ENCODE data around the gene PRKCH.

Gene PRKCH

GRCh38 chr14:61557262-61557661 lies 235.9 kb downstream of the PRKCH start:
- DNase-seq (ENCODE audit: low read depth, low spot score): no peak
- no peaks in the 10 kb centered on the region for H3K36me3 ChIP-seq (ENCODE audit: control insufficient read depth, insufficient read depth, low read length)
- H3K27me3 ChIP-seq (ENCODE audit: control insufficient read depth, insufficient read depth, low read length): no peaks in the 10 kb centered on the region
- H3K9me3 ChIP-seq (ENCODE audit: control insufficient read depth, insufficient read depth, low read length): no peaks in the 10 kb centered on the region
- no CpG with 5 or more reads among the region's 2 CpGs for WGBS (ENCODE audit: insufficient coverage, insufficient read length)
- peaks cover 4% of the 10 kb centered on the region for H3K4me1 ChIP-seq (ENCODE audit: control insufficient read depth, insufficient read depth, low read length)
- H3K4me3 ChIP-seq (ENCODE audit: low read length): no peak overlapping the region
- H3K27ac ChIP-seq (ENCODE audit: low read length): no peak overlapping the region

GRCh38 chr14:61557854-61558253 lies 236.5 kb downstream of the PRKCH start:
- WGBS (ENCODE audit: insufficient coverage, insufficient read length): no CpG with 5 or more reads among the region's 5 CpGs
- peaks cover 4% of the 10 kb centered on the region for H3K4me1 ChIP-seq (ENCODE audit: control insufficient read depth, insufficient read depth, low read length)
- no peaks in the 10 kb centered on the region for H3K27me3 ChIP-seq (ENCODE audit: control insufficient read depth, insufficient read depth, low read length)
- DNase-seq (ENCODE audit: low read depth, low spot score): no peak
- H3K9me3 ChIP-seq (ENCODE audit: control insufficient read depth, insufficient read depth, low read length): no peaks in the 10 kb centered on the region
- no peak overlapping the region for H3K27ac ChIP-seq (ENCODE audit: low read length)
- H3K36me3 ChIP-seq (ENCODE audit: control insufficient read depth, insufficient read depth, low read length): no peaks in the 10 kb centered on the region
- no peak overlapping the region for H3K4me3 ChIP-seq (ENCODE audit: low read length)

GRCh38 chr14:61558271-61558670 lies 236.9 kb downstream of the PRKCH start:
- Histone ChIP-seq H3K4me3 (ENCODE audit: low read length) (no peak overlapping the region), H3K9me3 (ENCODE audit: control insufficient read depth, insufficient read depth, low read length) (no peaks in the 10 kb centered on the region), H3K4me1 (ENCODE audit: control insufficient read depth, insufficient read depth, low read length) (peaks cover 3% of the 10 kb centered on the region), H3K27me3 (ENCODE audit: control insufficient read depth, insufficient read depth, low read length) (no peaks in the 10 kb centered on the region), H3K27ac (ENCODE audit: low read length) (no peak overlapping the region), H3K36me3 (ENCODE audit: control insufficient read depth, insufficient read depth, low read length) (no peaks in the 10 kb centered on the region)
- no peak for DNase-seq (ENCODE audit: low read depth, low spot score)
- WGBS (ENCODE audit: insufficient coverage, insufficient read length): no CpG with 5 or more reads among the region's 6 CpGs

- H3K27me3 ChIP-seq (ENCODE audit: control insufficient read depth, insufficient read depth, low read length): no peaks in the 10 kb centered on the region
- DNase-seq (ENCODE audit: low read depth, low spot score): no peak
- WGBS (ENCODE audit: insufficient coverage, insufficient read length): no CpG with 5 or more reads among the region's 14 CpGs
- H3K9me3 ChIP-seq (ENCODE audit: control insufficient read depth, insufficient read depth, low read length): no peaks in the 10 kb centered on the region
- H3K4me3 ChIP-seq (ENCODE audit: low read length): no peak overlapping the region
- H3K4me1 ChIP-seq (ENCODE audit: control insufficient read depth, insufficient read depth, low read length): peaks cover 3% of the 10 kb centered on the region
- no peak overlapping the region for H3K27ac ChIP-seq (ENCODE audit: low read length)
- no peaks in the 10 kb centered on the region for H3K36me3 ChIP-seq (ENCODE audit: control insufficient read depth, insufficient read depth, low read length)
These were observed 238.3 kb downstream of the PRKCH start for GRCh38 chr14:61559641-61560201.

GRCh38 chr14:61560323-61560722 lies 238.9 kb downstream of the PRKCH start:
- Histone ChIP-seq H3K27me3 (ENCODE audit: control insufficient read depth, insufficient read depth, low read length) (no peaks in the 10 kb centered on the region), H3K9me3 (ENCODE audit: control insufficient read depth, insufficient read depth, low read length) (no peaks in the 10 kb centered on the region), H3K36me3 (ENCODE audit: control insufficient read depth, insufficient read depth, low read length) (no peaks in the 10 kb centered on the region), H3K4me1 (ENCODE audit: control insufficient read depth, insufficient read depth, low read length) (peaks cover 3% of the 10 kb centered on the region), H3K27ac (ENCODE audit: low read length) (no peak overlapping the region), H3K4me3 (ENCODE audit: low read length) (no peak overlapping the region)
- no peak for DNase-seq (ENCODE audit: low read depth, low spot score)
- WGBS (ENCODE audit: insufficient coverage, insufficient read length): no CpG with 5 or more reads among the region's 5 CpGs

GRCh38 chr14:61561104-61561503 lies 239.7 kb downstream of the PRKCH start:
- Histone ChIP-seq H3K36me3 (ENCODE audit: control insufficient read depth, insufficient read depth, low read length) (no peaks in the 10 kb centered on the region), H3K4me1 (ENCODE audit: control insufficient read depth, insufficient read depth, low read length) (peaks cover 3% of the 10 kb centered on the region), H3K27ac (ENCODE audit: low read length) (no peak overlapping the region), H3K27me3 (ENCODE audit: control insufficient read depth, insufficient read depth, low read length) (no peaks in the 10 kb centered on the region), H3K4me3 (ENCODE audit: low read length) (no peak overlapping the region), H3K9me3 (ENCODE audit: control insufficient read depth, insufficient read depth, low read length) (no peaks in the 10 kb centered on the region)
- no CpG with 5 or more reads among the region's 3 CpGs for WGBS (ENCODE audit: insufficient coverage, insufficient read length)
- DNase-seq (ENCODE audit: low read depth, low spot score): no peak

GRCh38 chr14:61561657-61562276 lies 240.4 kb downstream of the PRKCH start:
- WGBS (ENCODE audit: insufficient coverage, insufficient read length): no CpG with 5 or more reads among the region's 8 CpGs
- no peaks in the 10 kb centered on the region for H3K36me3 ChIP-seq (ENCODE audit: control insufficient read depth, insufficient read depth, low read length)
- no peak overlapping the region for H3K27ac ChIP-seq (ENCODE audit: low read length)
- H3K4me3 ChIP-seq (ENCODE audit: low read length): no peak overlapping the region
- H3K27me3 ChIP-seq (ENCODE audit: control insufficient read depth, insufficient read depth, low read length): no peaks in the 10 kb centered on the region
- no peaks in the 10 kb centered on the region for H3K9me3 ChIP-seq (ENCODE audit: control insufficient read depth, insufficient read depth, low read length)
- peaks cover 3% of the 10 kb centered on the region for H3K4me1 ChIP-seq (ENCODE audit: control insufficient read depth, insufficient read depth, low read length)
- no peak for DNase-seq (ENCODE audit: low read depth, low spot score)

- Histone ChIP-seq H3K27ac (ENCODE audit: low read length) (no peak overlapping the region), H3K4me1 (ENCODE audit: control insufficient read depth, insufficient read depth, low read length) (peaks cover 3% of the 10 kb centered on the region), H3K9me3 (ENCODE audit: control insufficient read depth, insufficient read depth, low read length) (no peaks in the 10 kb centered on the region), H3K36me3 (ENCODE audit: control insufficient read depth, insufficient read depth, low read length) (no peaks in the 10 kb centered on the region), H3K27me3 (ENCODE audit: control insufficient read depth, insufficient read depth, low read length) (no peaks in the 10 kb centered on the region), H3K4me3 (ENCODE audit: low read length) (no peak overlapping the region)
- DNase-seq (ENCODE audit: low read depth, low spot score): no peak
- no CpG with 5 or more reads among the region's 7 CpGs for WGBS (ENCODE audit: insufficient coverage, insufficient read length)
These were observed 241.2 kb downstream of the PRKCH start for GRCh38 chr14:61562321-61563161.

- no peak for DNase-seq (ENCODE audit: low read depth, low spot score)
- no CpG with 5 or more reads among the region's 7 CpGs for WGBS (ENCODE audit: insufficient coverage, insufficient read length)
- no peaks in the 10 kb centered on the region for H3K27me3 ChIP-seq (ENCODE audit: control insufficient read depth, insufficient read depth, low read length)
- no peaks in the 10 kb centered on the region for H3K9me3 ChIP-seq (ENCODE audit: control insufficient read depth, insufficient read depth, low read length)
- H3K4me3 ChIP-seq (ENCODE audit: low read length): no peak overlapping the region
- no peaks in the 10 kb centered on the region for H3K36me3 ChIP-seq (ENCODE audit: control insufficient read depth, insufficient read depth, low read length)
- no peak overlapping the region for H3K27ac ChIP-seq (ENCODE audit: low read length)
- peaks cover 4% of the 10 kb centered on the region for H3K4me1 ChIP-seq (ENCODE audit: control insufficient read depth, insufficient read depth, low read length)
These were observed 241.8 kb downstream of the PRKCH start for GRCh38 chr14:61563162-61563511.

- Histone ChIP-seq H3K27ac (ENCODE audit: low read length) (no peak overlapping the region), H3K27me3 (ENCODE audit: control insufficient read depth, insufficient read depth, low read length) (no peaks in the 10 kb centered on the region), H3K4me3 (ENCODE audit: low read length) (no peak overlapping the region), H3K4me1 (ENCODE audit: control insufficient read depth, insufficient read depth, low read length) (peaks cover 7% of the 10 kb centered on the region), H3K36me3 (ENCODE audit: control insufficient read depth, insufficient read depth, low read length) (no peaks in the 10 kb centered on the region), H3K9me3 (ENCODE audit: control insufficient read depth, insufficient read depth, low read length) (no peaks in the 10 kb centered on the region)
- no peak for DNase-seq (ENCODE audit: low read depth, low spot score)
- no CpG with 5 or more reads among the region's 6 CpGs for WGBS (ENCODE audit: insufficient coverage, insufficient read length)
These were observed 242.7 kb downstream of the PRKCH start for GRCh38 chr14:61563880-61564617.
